ENCODE measurements around the gene ZNF652.

DNA sequence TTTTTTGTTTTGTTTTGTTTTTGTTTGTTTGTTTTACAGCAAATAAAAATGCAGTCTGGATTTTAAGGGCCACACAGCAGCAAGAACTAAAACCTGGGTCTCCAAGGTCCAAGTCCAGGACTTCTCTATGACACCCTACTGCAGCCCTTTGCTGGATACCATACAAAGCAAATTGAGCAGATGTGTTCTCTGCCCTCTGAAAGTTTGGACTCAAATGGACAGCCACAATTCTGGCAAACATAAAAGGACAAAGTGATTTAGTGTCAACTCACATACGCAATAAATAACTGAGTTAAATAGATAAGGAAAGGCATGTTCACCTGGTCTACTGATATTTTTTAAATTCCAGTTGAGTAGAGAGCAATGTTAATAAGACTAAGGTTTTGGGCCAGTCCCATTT lies 7.7 kb upstream of the ZNF652 start:
- TF ChIP-seq, protein P1, sequence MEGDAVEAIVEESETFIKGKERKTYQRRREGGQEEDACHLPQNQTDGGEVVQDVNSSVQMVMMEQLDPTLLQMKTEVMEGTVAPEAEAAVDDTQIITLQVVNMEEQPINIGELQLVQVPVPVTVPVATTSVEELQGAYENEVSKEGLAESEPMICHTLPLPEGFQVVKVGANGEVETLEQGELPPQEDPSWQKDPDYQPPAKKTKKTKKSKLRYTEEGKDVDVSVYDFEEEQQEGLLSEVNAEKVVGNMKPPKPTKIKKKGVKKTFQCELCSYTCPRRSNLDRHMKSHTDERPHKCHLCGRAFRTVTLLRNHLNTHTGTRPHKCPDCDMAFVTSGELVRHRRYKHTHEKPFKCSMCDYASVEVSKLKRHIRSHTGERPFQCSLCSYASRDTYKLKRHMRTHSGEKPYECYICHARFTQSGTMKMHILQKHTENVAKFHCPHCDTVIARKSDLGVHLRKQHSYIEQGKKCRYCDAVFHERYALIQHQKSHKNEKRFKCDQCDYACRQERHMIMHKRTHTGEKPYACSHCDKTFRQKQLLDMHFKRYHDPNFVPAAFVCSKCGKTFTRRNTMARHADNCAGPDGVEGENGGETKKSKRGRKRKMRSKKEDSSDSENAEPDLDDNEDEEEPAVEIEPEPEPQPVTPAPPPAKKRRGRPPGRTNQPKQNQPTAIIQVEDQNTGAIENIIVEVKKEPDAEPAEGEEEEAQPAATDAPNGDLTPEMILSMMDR (conservative IDR thresholded peaks at IDR 0.05; ENCODE audit: low read depth, low read length) = no peak
- TF ChIP-seq MXI1 (IDR thresholded peaks at IDR 0.05; ENCODE audit: borderline replicate concordance, low read depth, low read length) = no peak
- no peak for TF ChIP-seq BHLHE40 (IDR thresholded peaks at IDR 0.05; ENCODE audit: low read depth, low read length)
- TF ChIP-seq POLR2A (IDR thresholded peaks at IDR 0.05; ENCODE audit: low read depth, low read length) = no peak
- TF ChIP-seq SMC3 (IDR thresholded peaks at IDR 0.05; ENCODE audit: low read depth, low read length) = no peak
- no peak for TF ChIP-seq RAD21 (IDR thresholded peaks at IDR 0.05; ENCODE audit: low read length)

All from IMR-90 (cell line).